Frontal cortex (tissue), 1 donor: ENCODE measurements around the gene RNF125. TPM values are rescaled to one million over a fixed set of nuclear protein-coding genes. Genes with fewer than 3 reads are reported as not detected.

Experiments used
- total RNA-seq: library from RNA; depleted of rRNA; stranded (reverse); fragments of >200 nt; gene quantifications from one replicate; pipeline ENCODE4 v1.2.3, GENCODE V29; 2014

The RNF125 gene
- total RNA-seq, 1 donor from 2014 or later: 2.0 TPM

Other genes starting within 250 kb of the RNF125 start
- gene TRAPPC8, start 75.7 kb upstream of the RNF125 start, total RNA-seq: 106 TPM
- 77.9 TPM for gene RNF138, start 73.0 kb downstream of the RNF125 start, total RNA-seq
- 0.41 TPM for gene MEP1B, start 171.2 kb downstream of the RNF125 start, total RNA-seq